HG02571 (cell line): ENCODE data around the gene ZNF615.
"Not testable (repeated sequence)": the region's sequence is repeated elsewhere in the genome, so short reads cannot be mapped to it uniquely, and the experiment has no call there.

ENCODE experiments used
- ATAC-seq: cut with Tn5 transposase; IDR thresholded peaks from one replicate; pipeline ENCODE4 v1.9.1; 2021; ENCODE audit warnings: mild to moderate bottlenecking, moderate library complexity; ENCODE audit not compliant: unreplicated experiment

Gene ZNF615

DNA sequence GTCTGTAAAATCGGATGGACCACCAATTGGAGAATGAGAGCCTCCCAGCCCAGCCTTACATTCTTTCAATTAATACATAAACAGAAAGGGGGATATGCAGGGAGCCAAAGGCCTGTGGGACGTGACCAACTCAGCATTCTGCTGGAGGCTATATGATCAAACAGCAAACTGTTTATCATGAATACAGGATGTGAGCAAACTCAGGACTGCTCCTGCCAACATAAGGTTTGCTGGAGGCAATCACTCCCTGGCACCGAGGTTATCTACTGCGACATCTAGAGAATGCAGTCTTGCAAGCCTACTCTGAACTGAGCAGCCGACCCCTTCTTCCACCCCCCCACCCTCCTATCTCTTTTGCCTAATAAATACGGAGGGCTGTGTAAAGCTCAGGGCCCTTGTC is 27.1 kb downstream of the ZNF615 start:
- ATAC-seq, result not testable (repeated sequence)

DNA sequence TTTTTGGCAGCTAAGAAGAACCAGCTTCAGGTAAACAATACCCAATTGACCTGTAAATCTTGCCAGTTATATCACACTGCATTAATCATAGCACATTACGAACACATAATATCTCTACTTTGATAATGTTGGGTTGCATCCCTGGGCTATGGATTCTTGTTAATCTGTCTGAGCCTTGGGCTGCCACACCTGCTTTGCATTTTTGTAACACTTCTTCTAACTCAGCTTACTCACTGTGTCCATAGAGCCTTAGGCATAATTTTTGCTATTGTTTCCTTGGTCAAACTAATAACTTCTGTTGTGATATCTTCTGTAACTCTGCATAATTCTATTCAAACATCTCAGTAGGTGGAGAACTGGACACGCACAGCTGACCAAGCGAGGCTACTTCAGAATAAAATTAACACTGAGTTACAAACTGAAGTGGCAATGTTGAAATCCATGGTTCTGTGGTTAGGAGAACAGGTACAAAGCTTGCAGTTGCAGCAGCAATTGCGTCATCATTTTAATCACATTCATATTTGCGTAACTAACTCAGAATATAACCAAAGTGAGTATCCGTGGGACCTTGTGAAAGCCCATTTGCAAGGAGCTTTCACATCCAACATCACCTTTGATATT is 27.8 kb downstream of the ZNF615 start:
- no peak for ATAC-seq

DNA sequence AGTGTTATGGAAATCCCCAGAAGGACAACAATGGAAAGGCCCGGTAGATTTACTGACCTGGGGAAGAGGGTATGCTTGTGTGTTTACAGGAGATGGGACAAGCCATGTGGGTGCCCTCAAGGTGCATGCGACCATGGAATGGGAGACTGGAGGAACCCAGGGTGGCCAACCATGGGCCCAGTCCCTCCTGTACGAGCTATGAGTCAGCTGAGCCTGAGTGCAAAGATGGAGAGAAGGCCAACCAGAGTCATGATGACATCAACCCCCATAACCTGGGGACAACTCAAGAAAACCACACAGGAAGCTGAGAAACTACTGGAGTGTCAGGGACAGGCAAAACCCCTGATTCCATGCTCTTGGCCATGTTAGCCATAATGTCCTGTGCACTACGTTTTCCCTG is 29.1 kb downstream of the ZNF615 start:
- ATAC-seq, result no peak

DNA sequence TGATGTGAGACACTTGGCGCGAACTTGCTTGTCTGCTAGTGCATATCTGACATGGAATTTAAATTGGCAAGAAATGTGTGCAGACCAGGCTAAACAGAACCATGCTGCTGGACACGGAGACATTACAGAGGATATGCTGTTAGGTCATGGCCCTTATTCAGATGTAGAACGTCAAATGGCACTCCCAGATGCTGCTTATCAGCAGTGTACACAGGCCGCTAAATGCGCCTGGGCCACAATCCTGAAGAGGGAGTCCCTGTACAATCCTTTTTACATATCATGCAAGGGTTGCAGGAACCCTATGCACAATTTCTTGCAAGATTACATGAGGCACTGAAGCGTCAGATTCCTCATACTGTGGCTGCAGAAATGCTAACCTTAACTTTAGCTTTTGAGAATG is 30.7 kb downstream of the ZNF615 start:
- no peak for ATAC-seq

DNA sequence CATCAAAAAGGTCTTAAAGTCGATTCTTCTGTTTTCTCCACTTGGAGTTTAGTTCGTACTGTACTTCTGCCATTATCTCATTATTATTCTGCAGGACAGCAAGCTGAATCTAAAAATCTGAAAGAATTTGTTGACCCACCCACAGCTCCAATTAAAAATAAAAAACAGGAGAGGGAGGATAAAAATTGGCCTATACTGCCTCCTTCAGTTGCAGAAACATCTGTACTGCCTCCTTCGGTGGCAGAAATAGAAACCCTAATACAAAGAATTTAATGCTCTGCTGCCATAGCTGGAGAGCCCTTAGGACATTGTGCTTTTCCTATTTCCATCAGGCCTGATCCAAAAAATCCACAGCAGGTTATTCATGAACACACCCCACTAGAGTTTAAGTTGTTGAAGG is 31.2 kb downstream of the ZNF615 start:
- no peak for ATAC-seq

DNA sequence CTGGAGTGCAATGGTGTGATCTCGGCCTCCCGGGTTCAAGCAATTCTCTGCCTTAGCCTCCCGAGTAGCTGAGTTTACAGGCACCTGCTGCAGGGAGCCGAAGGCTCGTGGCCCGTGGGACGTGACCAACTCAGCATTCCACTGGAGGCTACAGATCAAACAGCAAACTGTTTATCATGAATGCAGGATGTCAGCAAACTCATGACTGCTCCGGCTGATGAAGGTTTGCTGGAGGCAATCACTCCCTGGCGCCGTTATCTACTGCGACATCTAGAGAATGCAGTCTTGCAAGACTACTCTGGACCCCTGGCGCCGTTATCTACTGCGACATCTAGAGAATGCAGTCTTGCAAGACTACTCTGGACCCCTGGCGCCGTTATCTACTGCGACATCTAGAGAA is 32.2 kb downstream of the ZNF615 start:
- ATAC-seq, result not testable (repeated sequence)

DNA sequence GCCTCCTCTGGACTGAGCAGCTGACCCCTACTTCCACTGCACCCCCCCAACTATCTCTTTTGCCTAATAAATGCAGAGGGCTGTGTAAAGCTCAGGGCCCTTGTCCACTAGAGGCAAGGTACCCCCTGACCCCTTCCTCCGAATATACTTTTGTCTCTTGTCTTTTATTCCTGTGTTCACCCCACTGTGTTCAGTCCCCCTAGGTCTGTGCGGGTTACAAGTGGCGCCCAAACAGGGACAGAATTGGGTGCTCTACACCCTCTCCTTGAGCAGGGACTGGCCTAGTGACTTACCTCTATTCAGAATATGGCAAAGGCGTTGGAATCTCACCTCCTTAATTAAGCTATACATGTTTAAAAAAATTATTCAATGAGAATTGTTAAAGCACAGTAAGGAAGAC is 36.4 kb downstream of the ZNF615 start:
- ATAC-seq, result no peak

DNA sequence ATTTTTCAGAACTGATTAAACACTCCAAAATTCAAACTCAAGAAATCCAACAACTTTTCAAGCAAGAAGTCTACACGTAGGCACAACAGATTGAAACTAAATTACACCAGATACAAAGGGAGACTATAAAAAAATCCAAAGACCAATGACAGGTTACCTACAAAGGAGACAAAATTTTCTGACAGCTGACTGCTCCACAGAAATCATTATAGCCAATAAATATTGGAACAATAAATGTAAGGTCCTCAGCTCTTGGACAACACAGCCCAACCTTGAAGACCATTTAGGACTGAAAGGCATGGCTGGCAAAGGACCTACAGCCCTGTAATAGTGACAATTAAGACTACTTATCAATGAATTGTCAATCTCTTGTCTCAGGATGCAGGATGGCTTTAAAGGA is 37.3 kb downstream of the ZNF615 start:
- no peak for ATAC-seq

DNA sequence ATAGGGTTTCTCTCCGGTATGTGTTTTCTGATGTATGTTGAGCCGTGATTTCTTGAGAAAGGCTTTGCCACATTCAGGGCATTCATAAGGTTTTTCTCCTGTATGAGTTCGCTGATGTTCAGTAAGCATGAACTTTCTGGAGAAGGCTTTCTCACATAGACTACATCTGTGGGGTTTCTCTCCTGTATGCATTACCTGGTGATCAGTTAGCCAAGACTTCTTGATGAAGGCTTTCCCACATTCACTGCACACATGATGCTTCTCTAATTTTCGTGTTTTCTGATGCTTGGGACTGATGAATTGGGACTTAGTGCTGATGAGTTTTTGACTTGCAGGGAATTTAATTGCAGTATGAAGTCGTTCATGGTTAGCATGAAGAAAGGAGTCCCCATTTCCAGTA is 42.4 kb downstream of the ZNF615 start:
- ATAC-seq, result no peak

DNA sequence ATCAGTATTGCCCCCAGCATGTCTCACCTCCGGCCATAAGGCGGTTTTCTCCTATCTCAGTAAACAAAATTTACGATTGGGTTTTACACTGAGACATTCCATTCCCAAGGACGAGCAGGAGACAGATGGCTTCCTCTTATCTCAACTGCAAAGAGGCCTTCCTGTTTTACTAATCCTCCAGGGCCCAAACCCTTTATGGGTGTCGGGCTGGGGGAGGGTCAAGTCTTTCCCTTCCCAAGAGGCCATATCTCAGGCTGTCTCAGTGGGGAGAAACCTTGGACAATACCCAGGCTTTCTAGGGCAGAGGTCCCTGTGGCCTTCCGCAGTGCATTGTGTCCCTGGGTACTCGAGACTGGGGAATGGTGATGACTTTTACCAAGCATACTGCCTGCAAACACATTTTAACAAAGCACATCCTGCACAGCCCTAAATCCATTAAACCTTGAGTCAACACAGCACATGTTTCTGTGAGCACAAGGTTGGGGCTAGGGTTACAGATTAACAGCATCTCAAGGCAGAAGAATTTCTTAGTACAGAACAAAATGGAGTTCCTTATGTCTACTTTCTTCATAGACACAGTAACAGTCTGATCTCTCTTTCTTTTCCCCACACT is 47.3 kb downstream of the ZNF615 start:
- not testable (repeated sequence) for ATAC-seq

DNA sequence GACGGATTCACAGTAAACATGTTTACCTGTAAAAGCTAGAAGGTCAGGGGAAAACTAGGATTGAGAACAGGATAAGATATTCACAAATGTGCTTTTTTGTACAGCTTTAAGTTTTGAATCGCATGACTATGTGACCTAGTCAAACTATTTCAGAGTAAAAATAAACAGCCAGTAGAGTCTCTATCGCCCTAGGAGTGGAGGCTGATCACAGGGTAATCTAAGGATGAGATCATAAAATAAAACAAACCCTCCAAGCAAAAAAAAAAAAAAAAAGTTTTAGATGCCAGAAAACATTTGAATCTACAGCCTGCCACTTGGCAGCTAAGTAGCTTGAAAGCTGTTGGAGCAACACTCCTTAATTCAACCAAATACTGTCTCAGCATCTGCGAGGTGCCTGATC is 48.2 kb downstream of the ZNF615 start:
- no peak for ATAC-seq

DNA sequence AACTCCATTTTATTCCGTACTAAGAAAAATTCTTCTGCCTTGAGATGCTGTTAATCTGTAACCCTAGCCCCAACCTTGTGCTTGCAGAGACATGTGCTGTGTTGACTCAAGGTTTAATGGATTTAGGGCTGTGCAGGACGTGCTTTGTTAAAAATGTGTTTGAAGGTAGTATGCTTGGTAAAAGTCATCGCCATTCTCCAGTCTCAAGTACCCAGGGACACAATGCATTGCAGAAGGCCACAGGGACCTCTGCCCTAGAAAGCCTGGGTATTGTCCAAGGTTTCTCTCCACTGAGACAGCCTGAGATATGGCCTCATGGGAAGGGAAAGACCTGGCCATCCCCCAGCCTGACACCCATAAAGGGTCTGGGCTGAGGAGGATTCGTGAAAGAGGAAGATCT is 50.2 kb downstream of the ZNF615 start:
- not testable (repeated sequence) for ATAC-seq

DNA sequence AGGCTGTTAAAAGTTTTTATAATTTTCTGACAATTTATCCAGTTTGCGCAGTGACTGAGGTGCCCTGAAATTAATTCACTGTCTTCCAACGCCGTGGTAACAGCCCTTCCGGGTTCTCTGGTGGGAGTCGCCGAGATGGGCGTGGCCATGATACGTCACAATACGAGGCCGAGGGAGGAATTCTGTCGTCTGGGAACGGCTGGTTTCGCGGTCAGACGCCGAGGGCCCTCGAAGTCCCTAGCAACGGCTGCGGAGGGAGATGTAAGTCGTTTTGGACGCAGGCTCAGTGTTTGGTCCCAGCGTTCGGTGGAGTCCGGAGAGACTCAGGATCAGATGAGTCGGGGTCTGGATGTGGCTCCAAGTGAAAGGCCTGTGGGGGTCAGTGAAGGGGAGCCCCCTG is 59.0 kb downstream of the ZNF615 start:
- no peak for ATAC-seq

DNA sequence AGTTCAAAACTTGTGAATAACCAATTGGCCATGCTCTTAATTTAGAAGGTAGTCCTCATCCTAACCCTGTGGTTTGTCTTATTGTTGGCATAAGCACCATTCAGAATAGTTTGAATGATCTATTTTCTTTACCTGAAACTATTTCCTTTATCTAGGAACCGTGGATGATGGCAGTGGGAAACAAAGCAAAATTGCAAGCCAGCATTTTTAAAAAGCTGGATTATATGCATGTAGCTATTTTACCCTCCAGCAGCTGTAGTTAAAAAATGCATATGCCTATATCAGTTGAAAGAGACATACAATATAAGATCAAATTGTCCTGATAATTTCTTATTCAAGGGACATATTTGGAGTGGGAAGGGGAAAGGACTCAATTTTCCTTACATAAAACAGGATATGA is 61.4 kb downstream of the ZNF615 start:
- no peak for ATAC-seq

DNA sequence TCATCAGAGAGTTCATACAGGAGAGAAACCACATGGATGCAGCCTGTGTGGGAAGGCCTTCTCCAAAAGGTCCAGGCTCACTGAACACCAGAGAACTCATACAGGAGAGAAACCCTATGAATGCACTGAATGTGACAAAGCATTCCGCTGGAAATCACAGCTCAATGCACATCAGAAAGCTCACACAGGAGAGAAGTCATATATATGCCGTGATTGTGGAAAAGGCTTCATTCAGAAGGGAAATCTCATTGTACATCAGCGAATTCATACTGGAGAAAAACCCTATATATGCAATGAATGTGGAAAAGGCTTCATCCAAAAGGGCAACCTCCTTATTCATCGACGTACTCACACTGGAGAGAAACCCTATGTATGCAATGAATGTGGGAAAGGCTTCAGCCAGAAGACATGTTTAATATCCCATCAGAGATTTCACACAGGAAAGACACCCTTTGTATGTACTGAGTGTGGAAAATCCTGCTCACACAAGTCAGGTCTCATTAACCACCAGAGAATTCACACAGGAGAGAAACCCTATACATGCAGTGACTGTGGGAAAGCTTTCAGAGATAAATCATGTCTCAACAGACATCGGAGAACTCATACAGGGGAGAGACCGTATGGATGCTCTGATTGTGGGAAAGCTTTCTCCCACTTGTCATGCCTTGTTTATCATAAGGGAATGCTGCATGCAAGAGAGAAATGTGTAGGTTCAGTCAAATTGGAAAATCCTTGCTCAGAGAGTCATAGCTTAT is 63.0 kb downstream of the ZNF615 start:
- no peak for ATAC-seq
